Daoy (cell line): Measurements from ENCODE around the gene TNIP1. TPM values are rescaled to one million over a fixed set of nuclear protein-coding genes. Genes with fewer than 3 reads are reported as not detected.

Source experiments
- DNase-seq: peaks from one replicate; pipeline ENCODE4 v3.0.0-alpha.2; 2015; ENCODE audit warnings: low read depth
- total RNA-seq: library from RNA; depleted of rRNA; stranded (reverse); fragments of >200 nt; shearing (Covaris generic); gene quantifications from 2 replicates; pipeline ENCODE4 v1.2.3, GENCODE V29; 2014

TNIP1 gene
- total RNA-seq, 1 experiment from 2014 or later = 239 TPM

GRCh38 chr5:151083081-151083676 is 2.3 kb upstream of the TNIP1 start:
- peak; percentile 94 for DNase-seq

- peak; percentile 70 for DNase-seq
Measured at GRCh38 chr5:151082282-151082902, 1.6 kb upstream of the TNIP1 start.

- no peak for DNase-seq
Measured at GRCh38 chr5:151081431-151082281, 822 bp upstream of the TNIP1 start.

- DNase-seq = peak; percentile 93
Measured at GRCh38 chr5:151079838-151080612, 809 bp downstream of the TNIP1 start.

GRCh38 chr5:151078490-151079262 is 2.2 kb downstream of the TNIP1 start:
- DNase-seq = peak; percentile 82

GRCh38 chr5:151077967-151078366 is 2.9 kb downstream of the TNIP1 start:
- no peak for DNase-seq

- DNase-seq = no peak
Measured at GRCh38 chr5:151077419-151077818, 3.4 kb downstream of the TNIP1 start.

- no peak for DNase-seq
Measured at GRCh38 chr5:151076616-151077015, 4.2 kb downstream of the TNIP1 start.

GRCh38 chr5:151075698-151076331 is 5.0 kb downstream of the TNIP1 start:
- peak; percentile 65 for DNase-seq

- DNase-seq = no peak
Measured at GRCh38 chr5:151074557-151074956, 6.3 kb downstream of the TNIP1 start.

GRCh38 chr5:151073280-151073679 is 7.6 kb downstream of the TNIP1 start:
- no peak for DNase-seq

GRCh38 chr5:151072630-151073025 is 8.2 kb downstream of the TNIP1 start:
- DNase-seq = peak; percentile 85

- no peak for DNase-seq
Measured at GRCh38 chr5:151071848-151072629, 8.8 kb downstream of the TNIP1 start.

- no peak for DNase-seq
Measured at GRCh38 chr5:151071021-151071420, 9.8 kb downstream of the TNIP1 start.

GRCh38 chr5:151070449-151070848 is 10.4 kb downstream of the TNIP1 start:
- DNase-seq = peak; percentile 56

GRCh38 chr5:151068433-151069197 is 12.2 kb downstream of the TNIP1 start:
- no peak for DNase-seq

- DNase-seq = no peak
Measured at GRCh38 chr5:151067632-151068432, 13.0 kb downstream of the TNIP1 start.

- DNase-seq = no peak
Measured at GRCh38 chr5:151066920-151067319, 13.9 kb downstream of the TNIP1 start.
